ENCODE data around the gene ACTMAP.

ACTMAP gene

DNA sequence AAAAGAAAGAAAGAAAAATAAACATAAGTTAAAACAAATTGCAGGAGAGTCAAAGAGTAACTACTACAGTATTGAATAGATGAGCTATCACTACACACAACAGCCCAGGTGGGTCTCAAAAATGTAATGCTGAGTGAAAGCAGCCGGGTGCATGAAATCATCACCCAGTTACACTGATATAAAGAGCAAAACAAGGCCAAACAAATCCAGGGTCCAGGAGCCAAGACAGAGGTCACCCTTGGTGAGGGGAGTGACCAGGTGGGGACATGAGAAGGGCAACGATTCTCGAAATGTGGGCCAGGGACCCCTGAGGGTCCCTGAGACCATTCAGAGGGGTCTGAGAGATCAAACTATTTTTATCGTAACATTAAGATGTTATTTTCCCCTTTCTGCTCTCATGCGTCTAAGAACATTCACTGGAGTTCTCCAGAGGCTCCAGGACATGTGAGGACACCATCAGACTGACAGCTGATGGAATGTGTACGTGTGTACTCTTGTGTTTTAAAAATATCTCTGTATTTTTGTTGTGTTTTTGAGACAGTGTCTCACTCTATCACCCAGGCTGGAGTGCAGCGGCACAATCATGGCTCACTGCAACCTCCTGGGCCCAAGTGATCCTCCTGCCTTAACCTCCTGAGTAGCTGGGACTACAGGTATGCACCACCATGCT is 44.2 kb downstream of the ACTMAP start:
- TF ChIP-seq EZH2 (optimal IDR thresholded peaks at IDR 0.05; ENCODE audit: low read depth, low read length) (no peak), EZH2phosphoT487 (IDR thresholded peaks at IDR 0.05; ENCODE audit: low read length) (no peak)
- TF ChIP-seq, protein P1, sequence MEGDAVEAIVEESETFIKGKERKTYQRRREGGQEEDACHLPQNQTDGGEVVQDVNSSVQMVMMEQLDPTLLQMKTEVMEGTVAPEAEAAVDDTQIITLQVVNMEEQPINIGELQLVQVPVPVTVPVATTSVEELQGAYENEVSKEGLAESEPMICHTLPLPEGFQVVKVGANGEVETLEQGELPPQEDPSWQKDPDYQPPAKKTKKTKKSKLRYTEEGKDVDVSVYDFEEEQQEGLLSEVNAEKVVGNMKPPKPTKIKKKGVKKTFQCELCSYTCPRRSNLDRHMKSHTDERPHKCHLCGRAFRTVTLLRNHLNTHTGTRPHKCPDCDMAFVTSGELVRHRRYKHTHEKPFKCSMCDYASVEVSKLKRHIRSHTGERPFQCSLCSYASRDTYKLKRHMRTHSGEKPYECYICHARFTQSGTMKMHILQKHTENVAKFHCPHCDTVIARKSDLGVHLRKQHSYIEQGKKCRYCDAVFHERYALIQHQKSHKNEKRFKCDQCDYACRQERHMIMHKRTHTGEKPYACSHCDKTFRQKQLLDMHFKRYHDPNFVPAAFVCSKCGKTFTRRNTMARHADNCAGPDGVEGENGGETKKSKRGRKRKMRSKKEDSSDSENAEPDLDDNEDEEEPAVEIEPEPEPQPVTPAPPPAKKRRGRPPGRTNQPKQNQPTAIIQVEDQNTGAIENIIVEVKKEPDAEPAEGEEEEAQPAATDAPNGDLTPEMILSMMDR (IDR thresholded peaks at IDR 0.05; ENCODE audit: low read length) = no peak
- H3K27me3 ChIP-seq (replicated peaks; ENCODE audit: insufficient read depth, low read length) = no peaks in the 10 kb centered on the region
- H3K4me1 ChIP-seq (ENCODE audit: low read length) = no peaks in the 10 kb centered on the region
- no peak overlapping the region for H3K4me3 ChIP-seq (ENCODE audit: low read length)
- H3K9me2 ChIP-seq (replicated peaks; ENCODE audit: insufficient read depth, low read length) = no peaks in the 10 kb centered on the region
- no peak overlapping the region for H2AFZ ChIP-seq (ENCODE audit: low read length)
- no peaks in the 10 kb centered on the region for H4K20me1 ChIP-seq (ENCODE audit: insufficient read depth, low read length)
- H3F3A ChIP-seq (ENCODE audit: insufficient read depth, low read length) = no peaks in the 10 kb centered on the region
- H3K9ac ChIP-seq (ENCODE audit: low read length) = no peak overlapping the region
- no peak overlapping the region for H3K4me2 ChIP-seq (ENCODE audit: low read depth, low read length)
- H3K27ac ChIP-seq (ENCODE audit: low read length) = no peak overlapping the region
- H3K79me2 ChIP-seq (ENCODE audit: low read length) = no peaks in the 10 kb centered on the region
- no peaks in the 10 kb centered on the region for H3K36me3 ChIP-seq (replicated peaks; ENCODE audit: insufficient read depth, low read length)
- no peaks in the 10 kb centered on the region for H3K9me3 ChIP-seq (replicated peaks; ENCODE audit: insufficient read depth, low read length)
- no peak for DNase-seq

- no peak for TF ChIP-seq EZH2phosphoT487 (IDR thresholded peaks at IDR 0.05; ENCODE audit: low read length)
- no peak for TF ChIP-seq EZH2 (optimal IDR thresholded peaks at IDR 0.05; ENCODE audit: low read depth, low read length)
- TF ChIP-seq, protein P1 (IDR thresholded peaks at IDR 0.05; ENCODE audit: low read length) = no peak
Measured at GRCh38 chr19:40705362-40705651, 45.0 kb downstream of the ACTMAP start.

GRCh38 chr19:40704491-40705361 is 45.6 kb downstream of the ACTMAP start:
- Histone ChIP-seq H3K4me2 (ENCODE audit: low read depth, low read length) (no peak overlapping the region), H3K27me3 (replicated peaks; ENCODE audit: insufficient read depth, low read length) (no peaks in the 10 kb centered on the region), H3K9ac (ENCODE audit: low read length) (no peak overlapping the region), H3K79me2 (ENCODE audit: low read length) (no peaks in the 10 kb centered on the region), H3K4me3 (ENCODE audit: low read length) (no peak overlapping the region), H3K4me1 (ENCODE audit: low read length) (no peaks in the 10 kb centered on the region), H3K9me3 (replicated peaks; ENCODE audit: insufficient read depth, low read length) (no peaks in the 10 kb centered on the region), H3F3A (ENCODE audit: insufficient read depth, low read length) (no peaks in the 10 kb centered on the region), H3K27ac (ENCODE audit: low read length) (no peak overlapping the region), H3K36me3 (replicated peaks; ENCODE audit: insufficient read depth, low read length) (no peaks in the 10 kb centered on the region), H2AFZ (ENCODE audit: low read length) (no peak overlapping the region), H3K9me2 (replicated peaks; ENCODE audit: insufficient read depth, low read length) (no peaks in the 10 kb centered on the region), H4K20me1 (ENCODE audit: insufficient read depth, low read length) (no peaks in the 10 kb centered on the region)
- TF ChIP-seq, protein P1 (IDR thresholded peaks at IDR 0.05; ENCODE audit: low read length) = no peak
- TF ChIP-seq EZH2 (optimal IDR thresholded peaks at IDR 0.05; ENCODE audit: low read depth, low read length) (no peak), EZH2phosphoT487 (IDR thresholded peaks at IDR 0.05; ENCODE audit: low read length) (no peak)
- DNase-seq = no peak

More at GRCh38 chr19:40705362-40705651, 45.0 kb downstream of the ACTMAP start:
- H2AFZ ChIP-seq (ENCODE audit: low read length) = no peak overlapping the region
- H3K9me2 ChIP-seq (replicated peaks; ENCODE audit: insufficient read depth, low read length) = no peaks in the 10 kb centered on the region
- no peak overlapping the region for H3K4me3 ChIP-seq (ENCODE audit: low read length)
- H3K9ac ChIP-seq (ENCODE audit: low read length) = no peak overlapping the region
- no peaks in the 10 kb centered on the region for H3K79me2 ChIP-seq (ENCODE audit: low read length)
- no peaks in the 10 kb centered on the region for H3K9me3 ChIP-seq (replicated peaks; ENCODE audit: insufficient read depth, low read length)
- H3K27ac ChIP-seq (ENCODE audit: low read length) = no peak overlapping the region
- H3K27me3 ChIP-seq (replicated peaks; ENCODE audit: insufficient read depth, low read length) = no peaks in the 10 kb centered on the region
- no peaks in the 10 kb centered on the region for H3F3A ChIP-seq (ENCODE audit: insufficient read depth, low read length)
- no peaks in the 10 kb centered on the region for H3K36me3 ChIP-seq (replicated peaks; ENCODE audit: insufficient read depth, low read length)
- H3K4me2 ChIP-seq (ENCODE audit: low read depth, low read length) = no peak overlapping the region
- no peaks in the 10 kb centered on the region for H4K20me1 ChIP-seq (ENCODE audit: insufficient read depth, low read length)
- no peaks in the 10 kb centered on the region for H3K4me1 ChIP-seq (ENCODE audit: low read length)
- DNase-seq = no peak
